NOMO-1 (cell line): Measurements from ENCODE around the gene PTPN5.

Experiments used
- DNase-seq, 2 experiments: peaks; one replicate each; lab custom pipeline; 2025; ENCODE audit not compliant: unreplicated experiment in 2 of 2; lab: John Stamatoyannopoulos, UW

The PTPN5 gene

DNA sequence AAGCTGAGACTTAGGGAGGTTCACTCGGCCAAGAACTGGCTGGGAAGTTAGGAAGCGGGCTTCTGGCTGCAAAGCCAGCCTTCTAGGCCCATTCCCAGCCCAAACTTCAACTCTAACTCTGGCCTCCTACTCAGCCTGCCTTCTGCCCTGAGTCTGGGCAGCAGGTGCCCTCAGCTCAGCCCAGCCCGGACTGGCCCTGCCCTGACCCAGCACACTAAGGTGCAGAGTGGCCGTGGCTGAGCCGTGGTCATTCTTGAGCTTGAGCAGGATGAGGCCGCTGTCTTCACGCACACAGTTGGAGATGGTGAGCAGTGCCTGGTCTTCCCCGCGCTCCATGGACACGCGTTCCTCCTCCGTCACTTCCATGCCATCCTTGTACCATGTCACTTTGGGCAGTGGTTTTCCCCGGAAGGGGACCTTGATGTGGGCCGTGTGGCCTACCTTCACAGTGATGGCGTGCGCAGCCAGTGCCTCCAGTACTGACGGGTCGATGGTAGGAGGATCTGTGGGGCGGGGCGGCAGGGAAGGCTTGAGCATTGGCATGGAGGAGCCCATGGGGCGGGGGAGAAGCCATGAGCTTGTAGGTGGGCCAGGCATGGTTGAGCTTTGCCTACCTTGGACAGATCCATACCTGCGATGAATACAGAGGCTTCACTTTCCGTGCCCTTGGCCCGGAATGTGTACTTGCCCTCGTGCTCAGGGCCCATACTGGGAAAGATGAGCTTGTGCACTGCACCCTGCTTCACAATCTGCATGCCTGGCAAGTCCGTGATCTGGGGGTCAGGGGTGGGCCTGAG, 77.8 kb downstream of the PTPN5 start:
- no peak for DNase-seq

DNA sequence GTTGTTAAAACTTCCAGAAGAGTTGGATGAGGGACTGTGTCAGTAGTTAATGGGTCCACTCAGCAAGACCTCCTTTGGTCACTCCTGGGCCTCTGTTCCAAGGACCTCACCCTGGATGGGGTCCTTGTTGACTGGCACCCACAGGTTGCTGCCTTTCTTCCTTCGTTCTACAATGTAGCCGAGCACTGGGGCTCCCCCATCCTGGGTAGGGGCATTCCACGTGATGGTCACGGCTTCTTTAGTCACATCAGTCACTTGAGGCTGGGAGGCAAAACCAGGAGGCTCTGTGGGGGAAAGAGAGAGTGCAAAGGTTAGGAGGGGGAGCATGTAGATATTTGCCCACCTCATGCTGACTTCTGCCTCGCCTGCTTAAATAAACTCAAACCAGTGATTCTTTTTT, 81.1 kb downstream of the PTPN5 start:
- no peak for DNase-seq

DNA sequence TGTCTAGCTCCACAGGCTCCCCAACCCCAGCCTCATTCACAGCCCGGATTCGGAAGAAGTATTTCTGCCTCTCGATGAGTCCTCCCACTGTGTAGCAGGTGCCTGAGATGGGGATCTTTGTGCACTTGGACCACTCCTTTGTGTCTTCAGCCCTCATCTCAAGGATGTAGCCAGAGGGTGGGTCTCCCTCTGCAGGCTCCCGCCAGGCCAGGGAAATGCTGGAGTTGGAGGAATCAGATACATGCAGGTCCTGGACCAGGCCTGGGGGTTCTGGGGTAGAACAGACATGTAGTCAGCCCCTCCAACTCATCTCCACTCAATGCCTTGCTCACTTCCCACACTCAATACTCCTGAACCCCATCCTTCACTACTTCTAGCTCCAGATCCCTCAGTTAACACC, 82.2 kb downstream of the PTPN5 start:
- DNase-seq: no peak

DNA sequence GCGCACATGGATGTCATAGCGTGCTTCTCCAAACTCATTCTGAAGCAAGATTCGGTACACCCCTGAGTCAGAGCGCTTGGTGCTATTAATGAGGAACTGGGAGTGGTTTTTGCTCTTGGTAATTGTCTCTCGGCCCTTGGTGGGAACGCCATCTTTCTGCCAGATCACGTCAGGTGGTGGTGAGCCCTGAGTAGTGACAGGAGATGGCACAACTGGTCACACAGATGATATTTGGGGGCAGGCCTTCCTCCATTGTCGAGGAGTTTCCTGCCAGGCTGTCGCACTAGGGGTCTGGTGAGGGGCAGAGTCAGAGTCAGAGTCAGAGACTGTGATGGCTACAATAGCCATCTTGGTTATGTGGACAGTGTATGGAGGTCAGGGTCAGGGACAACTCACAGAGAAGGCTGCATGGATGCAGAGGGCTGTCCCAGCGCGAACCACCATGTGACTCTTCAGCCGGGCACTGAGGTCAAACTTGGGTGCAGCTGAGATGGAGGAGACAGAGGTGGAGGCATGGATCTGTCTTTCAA, 83.7 kb downstream of the PTPN5 start:
- peak in 1 of 2 experiments; percentile 13 for DNase-seq

DNA sequence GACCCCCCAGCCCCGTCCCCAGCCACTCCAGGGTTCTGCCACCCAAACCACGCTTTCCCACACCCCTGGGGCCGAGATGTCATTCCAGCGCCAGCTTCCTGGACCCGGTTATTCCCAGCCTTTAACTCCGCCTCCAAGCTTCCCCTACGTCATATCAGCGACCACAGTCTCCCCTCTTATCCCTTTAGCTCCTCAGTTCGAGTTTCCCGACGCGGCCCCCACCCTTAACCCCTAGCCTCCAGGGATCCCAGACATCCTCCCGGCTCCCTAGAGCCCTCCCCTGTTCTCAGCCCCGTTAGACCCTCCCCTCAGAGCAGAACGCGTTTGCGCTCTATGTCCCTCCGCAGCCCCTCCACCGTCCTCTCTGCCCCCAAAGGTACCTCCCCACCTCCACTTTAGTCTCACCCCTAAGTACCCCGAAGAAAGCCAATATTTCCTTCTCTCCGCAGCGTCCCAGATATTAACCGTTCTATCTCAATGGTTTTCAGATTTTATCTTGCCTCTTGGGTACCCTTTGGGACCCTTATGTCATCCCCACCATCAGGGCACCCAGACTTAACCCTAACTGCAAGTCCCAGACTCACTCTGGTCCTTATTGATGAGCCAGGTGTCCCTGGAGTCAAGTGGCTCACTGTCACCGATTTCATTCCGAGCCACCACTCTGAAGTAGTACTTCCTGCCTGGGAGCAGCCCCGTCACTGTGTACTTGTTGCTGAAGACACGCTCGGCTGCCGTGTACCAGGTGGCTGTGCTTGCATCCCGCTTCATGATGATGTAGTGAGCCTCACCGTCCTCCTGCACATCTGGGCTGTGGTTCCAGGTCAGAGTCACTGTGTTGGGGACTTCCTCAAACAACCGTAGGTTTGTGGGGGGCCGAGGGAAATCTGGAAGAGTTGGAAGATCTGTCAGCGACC, 85.0 kb downstream of the PTPN5 start:
- no peak for DNase-seq

DNA sequence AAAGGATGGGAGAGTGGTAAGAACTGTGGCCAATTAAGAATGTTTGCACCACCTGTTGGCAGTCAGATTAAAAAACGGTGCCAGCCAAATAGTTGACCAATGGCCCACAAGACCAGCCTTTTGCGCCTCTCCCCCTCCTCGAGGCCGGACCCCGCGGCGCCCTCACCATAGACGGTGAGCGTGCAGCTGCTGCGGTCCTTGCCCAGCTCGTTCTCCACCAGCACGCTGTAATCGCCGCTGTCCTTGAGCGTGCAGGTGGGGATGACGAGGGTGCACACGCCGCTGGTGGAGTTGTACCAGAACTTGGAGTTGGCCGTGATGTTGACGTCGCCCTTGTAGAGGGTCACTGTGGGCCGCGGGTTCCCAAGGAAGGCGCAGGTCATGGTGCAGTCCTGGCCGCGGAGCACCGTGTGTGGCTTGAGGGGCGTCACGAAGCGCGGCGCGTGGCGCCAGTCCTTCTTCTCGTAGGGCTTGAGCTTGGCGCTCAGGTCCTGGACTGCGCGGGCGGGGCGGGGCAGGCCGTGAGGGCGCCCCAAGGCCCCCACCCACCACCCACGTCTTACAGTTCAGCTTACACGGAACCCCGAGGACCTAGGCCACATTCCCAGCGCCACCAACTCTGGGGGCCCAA, 85.8 kb downstream of the PTPN5 start:
- DNase-seq: no peak

DNA sequence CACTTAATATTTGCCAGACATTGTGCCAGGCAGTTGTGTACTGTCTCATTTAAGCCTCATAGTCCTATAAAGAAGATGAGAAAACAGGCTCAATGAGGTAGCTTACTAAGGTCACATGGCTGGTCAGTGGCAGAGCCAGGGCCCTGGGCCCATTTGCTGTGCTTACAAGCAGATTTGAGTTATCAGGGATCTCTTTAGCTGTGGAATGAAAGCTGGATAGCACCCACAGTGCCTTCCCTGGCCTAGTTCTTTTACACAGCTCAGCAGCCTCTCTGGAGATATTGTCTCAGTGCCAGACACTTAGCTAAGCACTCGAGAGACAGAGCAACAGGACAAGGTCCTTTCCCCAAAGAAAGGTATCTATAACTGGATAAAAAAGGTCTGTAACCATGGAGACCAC, 86.9 kb downstream of the PTPN5 start:
- no peak for DNase-seq

DNA sequence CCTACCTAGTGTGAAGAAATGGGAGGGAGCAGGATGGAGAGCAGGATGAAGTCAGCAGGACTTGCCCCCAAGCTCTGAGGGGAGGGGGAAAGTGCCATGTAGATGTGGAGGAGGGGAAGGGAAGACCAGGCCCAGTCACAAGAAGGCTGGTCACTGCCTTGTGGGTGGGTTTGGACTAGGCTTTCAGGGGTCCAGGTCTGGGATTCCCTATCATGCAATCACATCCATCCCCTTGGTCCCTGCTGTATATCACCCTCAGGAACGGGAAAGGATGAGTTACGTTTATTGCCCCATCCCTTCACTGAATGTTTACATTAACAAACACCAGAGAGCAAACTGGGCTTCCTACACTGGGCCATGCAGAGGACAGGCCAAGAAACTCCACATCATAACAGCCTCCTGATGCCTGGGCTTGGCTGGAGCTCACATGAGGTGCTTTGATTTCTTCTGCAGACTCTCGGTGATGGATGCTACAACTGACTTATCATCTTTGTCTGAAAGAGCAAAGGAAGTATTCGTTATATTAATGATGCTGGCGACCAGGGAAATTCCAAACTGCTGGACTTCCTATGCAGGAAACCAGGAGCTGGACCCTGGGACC, 87.5 kb downstream of the PTPN5 start:
- DNase-seq: no peak

DNA sequence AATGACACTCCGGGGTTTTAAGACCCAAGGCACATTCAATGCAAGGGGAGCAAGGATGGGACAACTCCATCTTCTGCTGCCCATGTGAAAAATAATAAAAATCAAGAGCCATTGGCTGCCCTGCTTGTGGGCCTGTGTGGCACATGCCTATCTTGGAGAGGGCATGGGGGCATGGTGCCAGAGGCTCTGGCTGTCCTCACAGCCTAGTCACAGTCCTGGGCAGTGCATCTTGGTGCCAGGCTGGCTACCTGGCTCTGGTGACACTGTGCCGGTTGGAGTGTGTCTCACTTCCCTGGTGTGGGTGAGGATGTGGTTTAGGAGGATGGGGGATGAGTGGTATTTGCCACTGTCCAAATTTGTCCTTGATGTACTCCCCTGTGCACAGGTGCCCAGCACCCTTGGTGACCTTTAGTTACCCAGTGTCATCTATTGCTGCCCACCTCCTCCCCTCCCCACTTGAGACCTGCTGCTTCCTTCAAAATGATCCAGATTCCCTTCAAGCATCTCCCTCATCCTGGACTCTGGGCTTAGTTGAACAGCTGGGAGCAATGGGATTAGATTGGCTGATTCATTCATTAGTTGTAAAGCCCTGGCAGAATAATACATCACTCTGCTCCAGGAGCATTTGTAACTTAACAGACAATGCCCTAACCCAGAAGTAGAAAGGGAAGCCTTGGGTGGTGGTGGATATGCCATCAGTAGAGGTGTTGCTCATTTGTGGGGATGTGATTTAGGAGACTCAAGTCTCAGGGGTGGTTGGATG, 88.4 kb downstream of the PTPN5 start:
- no peak for DNase-seq

DNA sequence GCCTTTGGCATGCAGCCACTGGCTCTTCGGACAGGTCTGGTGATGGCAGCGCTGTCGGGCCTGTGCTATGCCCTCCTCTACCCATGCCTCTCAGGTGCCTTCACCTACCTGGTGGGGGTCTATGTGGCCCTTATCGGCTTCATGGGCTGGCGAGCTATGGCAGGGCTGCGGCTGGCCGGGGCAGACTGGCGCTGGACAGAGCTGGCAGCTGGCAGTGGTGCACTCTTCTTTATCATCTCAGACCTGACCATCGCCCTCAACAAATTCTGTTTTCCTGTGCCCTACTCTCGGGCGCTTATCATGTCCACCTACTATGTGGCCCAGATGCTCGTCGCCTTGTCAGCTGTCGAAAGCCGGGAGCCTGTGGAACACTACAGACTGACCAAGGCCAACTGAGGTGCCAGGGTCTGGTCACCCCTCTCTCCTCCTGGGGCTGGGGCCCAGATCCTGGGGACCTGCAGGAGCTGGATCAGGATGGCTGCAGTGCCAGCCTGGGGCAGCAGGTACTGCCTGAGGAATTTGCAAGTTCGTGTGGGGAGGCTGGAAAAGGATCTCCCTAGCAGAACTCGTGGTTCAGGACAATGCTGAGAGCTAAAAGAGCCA, 89.9 kb downstream of the PTPN5 start:
- DNase-seq: no peak

DNA sequence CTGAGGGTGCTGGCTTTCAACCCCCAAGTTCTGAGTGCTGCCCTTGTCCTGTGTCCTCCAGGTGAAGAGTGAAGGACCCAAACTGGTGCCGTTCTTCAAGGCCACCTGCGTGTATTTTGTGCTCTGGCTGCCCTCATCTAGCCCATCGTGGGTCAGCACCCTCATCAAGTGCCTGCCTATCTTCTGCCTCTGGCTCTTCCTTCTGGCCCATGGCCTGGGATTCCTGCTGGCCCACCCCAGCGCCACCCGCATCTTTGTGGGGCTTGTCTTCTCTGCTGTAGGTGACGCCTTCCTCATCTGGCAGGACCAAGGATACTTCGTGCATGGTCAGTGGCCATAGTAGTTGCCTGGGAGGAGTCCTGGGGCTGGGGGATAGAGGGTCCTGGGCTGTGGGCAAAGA, 90.7 kb downstream of the PTPN5 start:
- DNase-seq: no peak

DNA sequence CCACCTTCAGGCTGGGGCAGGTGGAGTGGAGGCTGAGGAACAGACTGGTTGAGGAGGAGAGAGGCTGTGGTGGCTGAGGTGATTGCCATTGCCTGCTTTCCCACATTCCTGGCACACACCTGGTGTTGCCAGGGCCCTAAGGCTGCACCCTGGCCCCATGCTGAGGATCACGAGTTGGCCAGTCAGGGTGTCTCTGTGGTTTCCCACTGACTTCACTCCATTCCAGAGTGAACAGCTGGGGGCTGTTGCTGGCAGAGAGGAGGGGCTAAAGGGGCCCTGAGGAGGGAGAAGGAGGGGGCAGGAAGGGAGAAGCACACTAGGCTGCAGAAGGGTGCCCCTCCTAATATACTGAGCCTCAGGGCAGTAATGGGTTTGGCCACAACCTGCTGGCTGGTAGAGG, 91.2 kb downstream of the PTPN5 start:
- DNase-seq: no peak

DNA sequence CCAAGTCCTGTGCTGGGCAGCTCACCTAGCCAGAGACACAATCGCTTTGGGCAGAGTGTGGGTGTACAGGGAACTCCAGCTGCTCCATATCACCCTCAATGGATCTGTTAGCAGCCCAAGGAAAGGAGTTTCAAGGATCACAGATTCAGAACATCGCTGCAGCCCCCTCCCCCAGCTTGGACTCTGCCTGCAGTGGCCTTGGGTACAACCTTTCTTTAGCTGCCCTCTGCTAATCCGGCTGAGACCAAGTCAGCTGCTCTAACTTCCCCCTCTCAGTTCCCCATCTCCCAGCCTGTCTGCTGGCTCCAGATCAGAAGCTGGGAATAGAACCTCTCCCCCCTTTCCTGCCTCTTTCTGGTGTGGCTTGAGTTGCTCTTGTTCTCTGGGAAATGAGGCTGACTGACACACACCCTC, 91.7 kb downstream of the PTPN5 start:
- DNase-seq: no peak

DNA sequence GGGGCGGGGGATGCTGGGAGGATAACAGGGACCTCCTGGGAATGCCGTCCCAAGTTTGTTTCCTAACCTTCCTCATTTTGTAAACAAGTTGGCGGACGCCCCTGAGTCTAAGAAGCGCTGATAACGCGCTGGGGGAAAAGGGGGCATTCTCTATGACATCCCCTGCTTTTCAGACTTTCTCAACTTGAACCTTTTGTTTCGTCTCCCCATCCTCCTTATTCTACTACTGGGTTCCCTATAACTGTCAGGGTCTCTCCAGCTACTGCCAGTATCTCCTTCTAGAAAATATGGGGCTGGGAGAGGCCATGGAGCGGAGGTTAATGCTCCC, 92.4 kb downstream of the PTPN5 start:
- no peak for DNase-seq

DNA sequence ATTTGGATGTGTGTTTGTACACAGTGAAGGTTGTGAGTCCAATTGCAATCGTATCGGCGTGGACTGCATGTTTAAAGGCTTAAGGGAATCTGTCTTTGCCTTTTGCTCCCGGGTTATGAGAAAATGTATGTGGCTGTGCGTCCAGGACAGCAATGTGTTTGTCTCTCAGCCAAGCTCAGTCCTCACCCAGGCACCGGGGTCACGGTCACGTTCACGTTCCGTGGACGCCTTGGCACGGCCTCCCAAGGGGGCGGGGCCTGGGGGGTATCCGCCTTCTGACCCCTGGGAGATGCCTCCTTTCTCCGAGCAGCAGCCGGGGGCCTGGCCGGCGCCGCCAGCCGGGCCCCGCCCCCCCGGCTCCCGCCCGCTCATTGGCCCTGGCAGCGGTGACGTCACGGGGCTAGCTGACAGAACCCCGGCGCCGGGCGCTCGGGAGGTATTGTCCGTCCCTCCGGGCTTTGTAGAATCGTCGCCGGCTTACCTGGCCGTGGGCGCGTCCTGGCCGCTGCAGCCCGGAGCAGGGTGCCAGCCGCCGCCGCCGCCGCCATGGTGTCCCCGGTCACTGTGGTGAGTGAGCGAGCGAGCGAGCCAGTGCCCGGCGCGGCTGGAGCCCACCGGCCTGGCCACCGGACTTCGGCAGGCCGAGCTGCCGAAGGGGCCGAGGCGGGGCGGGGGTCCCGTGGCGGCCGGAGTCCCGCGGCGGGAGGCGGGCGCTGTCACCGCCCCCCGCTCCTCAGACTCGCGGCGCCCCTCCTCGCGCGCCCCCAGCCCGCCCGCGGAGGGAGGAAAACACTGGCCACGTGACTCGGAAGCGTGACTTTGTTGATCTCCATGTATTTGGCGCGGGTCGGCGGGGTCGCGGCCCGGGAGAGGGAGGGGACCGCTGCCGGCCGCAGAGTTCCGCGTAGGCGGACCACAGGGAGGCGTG, 93.0 kb downstream of the PTPN5 start, which contains the start of gene TMEM86A:
Gene TMEM86A, plus strand, starts transcription at position 439 of the 928 bp plus-strand sequence. Its CDS starts 108 bp downstream, at position 547.
- DNase-seq: peak; percentile 81

DNA sequence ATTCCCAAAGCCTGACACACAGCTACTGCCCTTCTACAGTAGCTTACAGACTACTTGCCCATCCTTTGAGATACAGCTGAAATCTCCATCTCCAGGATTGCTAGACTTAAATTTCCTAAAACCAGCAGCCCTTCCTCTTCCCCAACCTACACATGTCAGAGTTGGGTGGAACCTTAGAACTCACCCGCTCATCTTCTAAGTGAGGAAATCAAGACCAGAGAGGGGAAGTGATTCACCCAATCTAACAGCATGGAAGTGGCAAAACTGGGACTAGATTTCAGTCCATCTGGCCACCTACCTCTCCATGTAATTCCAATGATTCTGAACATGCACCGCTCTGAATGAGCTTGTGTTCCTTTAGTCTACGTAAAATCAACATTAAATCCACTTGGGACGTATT, 94.0 kb downstream of the PTPN5 start:
- peak in 1 of 2 experiments; percentile 27 for DNase-seq

DNA sequence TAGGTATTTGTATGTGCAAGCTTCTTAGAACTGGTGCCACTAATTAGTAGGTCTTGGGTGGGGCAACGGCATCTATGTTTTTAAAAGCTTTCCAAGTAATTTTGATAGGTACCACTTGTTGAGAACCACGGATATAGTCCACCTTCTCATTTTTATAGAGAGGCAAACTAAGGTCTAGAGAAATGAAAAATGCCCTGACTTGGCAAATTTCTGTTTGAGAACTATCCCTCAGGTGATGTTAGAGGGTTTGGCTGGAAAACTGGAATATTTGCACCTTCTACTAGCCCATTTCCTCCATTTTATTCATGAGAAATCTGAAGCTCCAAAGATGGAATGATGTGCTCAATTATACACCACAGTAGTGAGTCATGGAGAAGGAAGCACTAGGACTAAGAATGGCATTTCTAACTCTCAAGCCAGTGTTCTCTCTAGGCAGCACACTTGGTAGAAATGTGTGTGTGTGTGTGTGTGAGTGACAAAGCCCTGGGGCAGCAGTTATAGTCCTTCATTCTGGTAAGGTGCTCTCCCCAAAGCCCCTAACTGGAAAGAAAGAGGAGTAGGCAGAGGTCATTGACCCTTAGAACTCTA, 94.9 kb downstream of the PTPN5 start:
- DNase-seq: no peak
